Tibial nerve (tissue), 4 donors: Measurements from ENCODE around the gene MICALL2. TPM values are rescaled to one million over a fixed set of nuclear protein-coding genes. Genes with fewer than 3 reads are reported as not detected.

Source experiments
- DNase-seq, 2 donors: peaks; one replicate each; pipeline ENCODE4 v3.0.0-alpha.2; 2019; ENCODE audit warnings: low spot score in 2 of 2
- H3K27ac ChIP-seq, 4 donors: fragments of 200-600 bp; sonication (generic) in 3 of 4; one replicate each; pipeline ENCODE4 v1.5.1; 2017 to 2019; ENCODE audit warnings: mild to moderate bottlenecking in 1 of 4
- H3K27me3 ChIP-seq, 2 donors: fragments of 200-600 bp; sonication (generic) in 1 of 2; one replicate each; pipeline versions ENCODE4 v1.5.1 to v1.6.0; 2017 to 2019
- H3K36me3 ChIP-seq, 3 donors: fragments of 200-600 bp; sonication (generic); one replicate each; pipeline ENCODE4 v1.5.1; 2018 to 2019
- H3K4me1 ChIP-seq, 4 donors: fragments of 200-600 bp; sonication (generic) in 3 of 4; one replicate each; pipeline ENCODE4 v1.5.1; 2017 to 2019
- H3K4me3 ChIP-seq, 4 donors: fragments of 200-600 bp; sonication (generic) in 3 of 4; one replicate each; pipeline ENCODE4 v1.5.1; 2017 to 2019; ENCODE audit warnings: mild to moderate bottlenecking in 1 of 4, moderate library complexity in 1 of 4
- H3K9me3 ChIP-seq, 4 donors: fragments of 200-600 bp; sonication (generic) in 3 of 4; one replicate each; pipeline ENCODE4 v1.5.1; 2017 to 2019
- CTCF ChIP-seq, 5 experiments: fragments of 200-600 bp in 3 of 5; fragments of 450-650 bp in 2 of 5; sonication (generic) in 3 of 5; IDR thresholded peaks; one replicate each; pipeline ENCODE4 v1.5.1; 2016 to 2019; ENCODE audit warnings: antibody characterized with exemption in 5 of 5, mild to moderate bottlenecking in 3 of 5, moderate library complexity in 2 of 5
- EP300 ChIP-seq, 2 donors: sonication (generic); formaldehyde crosslinking; IDR thresholded peaks; one replicate each; pipeline ENCODE4 v1.6.1; 2017; ENCODE audit warnings: antibody characterized with exemption in 2 of 2, mild to moderate bottlenecking in 1 of 2
- POLR2A ChIP-seq, 2 donors: fragments of 450-650 bp; IDR thresholded peaks; one replicate each; pipeline ENCODE4 v1.6.1; 2017; ENCODE audit warnings: antibody characterized with exemption in 2 of 2, mild to moderate bottlenecking in 2 of 2, moderate library complexity in 2 of 2
- WGBS, 2 donors: methylation state at CpG; one replicate each; pipeline ENCODE4 v1.1.5; 2018; 5-methylcytosine and 5-hydroxymethylcytosine counted together
- total RNA-seq, 4 donors: library from RNA; depleted of rRNA; stranded (reverse); fragments of >200 nt; gene quantifications; one replicate each; pipeline ENCODE4 v1.1.0, GENCODE V29; 2016

The MICALL2 gene
- total RNA-seq, 4 donors from 2014 or later: 67.6 to 153 (median 104) TPM

- Histone ChIP-seq H3K9me3 (peaks cover 0 to 20% (median 0%) of the 10 kb centered on the region in 4 donors), H3K27me3 (peaks cover 0 to 79% of the 10 kb centered on the region in 2 donors), H3K4me1 (no peaks in the 10 kb centered on the region), H3K27ac (no peak overlapping the region), H3K4me3 (no peak overlapping the region), H3K36me3 (no peaks in the 10 kb centered on the region)
- DNase-seq: no peak
- TF ChIP-seq POLR2A (IDR thresholded peaks at IDR 0.05) (no peak), EP300 (IDR thresholded peaks at IDR 0.05) (no peak), CTCF (IDR thresholded peaks at IDR 0.05) (no peak)
- 82 to 84% methylated on average over 19 of the region's 19 CpGs for WGBS, 2 donors
These were observed 71.1 kb downstream of the MICALL2 start for GRCh38 chr7:1388021-1388702.

- no peaks in the 10 kb centered on the region for H3K4me1 ChIP-seq
- no peak for DNase-seq
- H3K36me3 ChIP-seq: no peaks in the 10 kb centered on the region
- peaks cover 0 to 16% (median 0%) of the 10 kb centered on the region in 4 donors for H3K9me3 ChIP-seq
- TF ChIP-seq POLR2A (IDR thresholded peaks at IDR 0.05): no peak
- TF ChIP-seq CTCF (IDR thresholded peaks at IDR 0.05): no peak
- no peak for TF ChIP-seq EP300 (IDR thresholded peaks at IDR 0.05)
- H3K27me3 ChIP-seq: peaks cover 0 to 82% of the 10 kb centered on the region in 2 donors
- no peak overlapping the region for H3K4me3 ChIP-seq
- H3K27ac ChIP-seq: no peak overlapping the region
- 75 to 85% methylated on average over 18 of the region's 18 CpGs for WGBS, 2 donors
These were observed 72.0 kb downstream of the MICALL2 start for GRCh38 chr7:1387261-1387660.

GRCh38 chr7:1386623-1387220, 72.5 kb downstream of the MICALL2 start:
- no peak for TF ChIP-seq POLR2A (IDR thresholded peaks at IDR 0.05)
- TF ChIP-seq EP300 (IDR thresholded peaks at IDR 0.05): no peak
- TF ChIP-seq CTCF (IDR thresholded peaks at IDR 0.05): no peak

GRCh38 chr7:1385809-1386622, 73.3 kb downstream of the MICALL2 start:
- TF ChIP-seq POLR2A (IDR thresholded peaks at IDR 0.05) (no peak), CTCF (IDR thresholded peaks at IDR 0.05) (no peak), EP300 (IDR thresholded peaks at IDR 0.05) (no peak)
- Histone ChIP-seq H3K4me1 (no peaks in the 10 kb centered on the region), H3K4me3 (no peak overlapping the region), H3K9me3 (peaks cover 0 to 4% (median 0%) of the 10 kb centered on the region in 4 donors), H3K27me3 (peaks cover 0 to 86% of the 10 kb centered on the region in 2 donors), H3K36me3 (no peaks in the 10 kb centered on the region), H3K27ac (no peak overlapping the region)
- DNase-seq: no peak
- WGBS, 2 donors: 48 to 54% methylated on average over 26 to 29 of the region's 38 CpGs

More at GRCh38 chr7:1386623-1387220, 72.5 kb downstream of the MICALL2 start:
- Histone ChIP-seq H3K27me3 (peaks cover 0 to 82% of the 10 kb centered on the region in 2 donors), H3K27ac (no peak overlapping the region), H3K36me3 (no peaks in the 10 kb centered on the region), H3K9me3 (peaks cover 0 to 11% (median 0%) of the 10 kb centered on the region in 4 donors), H3K4me1 (no peaks in the 10 kb centered on the region), H3K4me3 (no peak overlapping the region)
- 50 to 57% methylated on average over 19 to 22 of the region's 25 CpGs for WGBS, 2 donors
- no peak for DNase-seq
